Measurements from ENCODE around the gene MAT2B. TPM values are rescaled to one million over a fixed set of nuclear protein-coding genes. Genes with fewer than 3 reads are reported as not detected.
"Not testable (repeated sequence)": the region's sequence is repeated elsewhere in the genome, so short reads cannot be mapped to it uniquely, and the experiment has no call there.

MAT2B gene
- polyA plus RNA-seq, 3 donors = 16.9 to 45.0 (median 24.0) TPM

- no peak overlapping the region for H3K27ac ChIP-seq (ENCODE audit: low read depth, low read length)
- 70 to 91% (median 81%) methylated on average over 1 of the region's 1 CpG for WGBS, 3 donors
These were observed 6.5 kb upstream of the MAT2B start for GRCh38 chr5:163498886-163499285.

- WGBS, 3 donors = 55 to 68% (median 56%) methylated on average over 8 of the region's 8 CpGs
- H3K27ac ChIP-seq (ENCODE audit: low read depth, low read length) = no peak overlapping the region
These were observed 2.9 kb upstream of the MAT2B start for GRCh38 chr5:163502521-163502920.

GRCh38 chr5:163503106-163504078 is 2.0 kb upstream of the MAT2B start:
- 1% methylated on average over 17 of the region's 17 CpGs for WGBS, 3 donors
- peak overlapping the region; percentile 39 for H3K27ac ChIP-seq (ENCODE audit: low read depth, low read length)

- peak overlapping the region; percentile 21 for H3K27ac ChIP-seq (ENCODE audit: low read depth, low read length)
- WGBS, 3 donors = 0 to 1% (median 1%) methylated on average over 27 of the region's 27 CpGs
These were observed 1.1 kb upstream of the MAT2B start for GRCh38 chr5:163504079-163504931.

GRCh38 chr5:163505049-163505367 is 411 bp upstream of the MAT2B start:
- H3K27ac ChIP-seq (ENCODE audit: low read depth, low read length) = no peak overlapping the region
- 0 to 2% (median 1%) methylated on average over 7 of the region's 7 CpGs for WGBS, 3 donors

GRCh38 chr5:163506095-163506457 is 657 bp downstream of the MAT2B start:
- H3K27ac ChIP-seq (ENCODE audit: low read depth, low read length) = no peak overlapping the region
- 1% methylated on average over 9 of the region's 9 CpGs for WGBS, 3 donors

GRCh38 chr5:163506726-163507125 is 1.3 kb downstream of the MAT2B start:
- no peak overlapping the region for H3K27ac ChIP-seq (ENCODE audit: low read depth, low read length)
- 1 to 3% (median 1%) methylated on average over 8 of the region's 8 CpGs for WGBS, 3 donors

- H3K27ac ChIP-seq (ENCODE audit: low read depth, low read length) = no peak overlapping the region
- WGBS, 3 donors = 15 to 40% (median 18%) methylated on average over 5 of the region's 5 CpGs
These were observed 3.3 kb downstream of the MAT2B start for GRCh38 chr5:163508753-163509152.

- H3K27ac ChIP-seq (ENCODE audit: low read depth, low read length) = no peak overlapping the region
- 8 to 13% (median 13%) methylated on average over 7 of the region's 7 CpGs for WGBS, 3 donors
These were observed 4.0 kb downstream of the MAT2B start for GRCh38 chr5:163509291-163509951.

- WGBS, 3 donors = 77 to 90% (median 78%) methylated on average over 5 of the region's 5 CpGs
- no peak overlapping the region for H3K27ac ChIP-seq (ENCODE audit: low read depth, low read length)
These were observed 7.1 kb downstream of the MAT2B start for GRCh38 chr5:163512526-163512925.

GRCh38 chr5:163525096-163525495 is 19.7 kb downstream of the MAT2B start:
- 92 to 100% (median 93%) methylated on average over 1 of the region's 1 CpG for WGBS, 3 donors
- no peak overlapping the region for H3K27ac ChIP-seq (ENCODE audit: low read depth, low read length)

- 54 to 69% (median 69%) methylated on average over 5 of the region's 5 CpGs for WGBS, 3 donors
- no peak overlapping the region for H3K27ac ChIP-seq (ENCODE audit: low read depth, low read length)
These were observed 24.3 kb downstream of the MAT2B start for GRCh38 chr5:163529698-163530097.

- WGBS, 3 donors = 57 to 97% (median 91%) methylated on average over 3 of the region's 3 CpGs
- H3K27ac ChIP-seq (ENCODE audit: low read depth, low read length) = no peak overlapping the region
These were observed 25.9 kb downstream of the MAT2B start for GRCh38 chr5:163531272-163531671.

- 53 to 56% (median 56%) methylated on average over 5 of the region's 5 CpGs for WGBS, 3 donors
- H3K27ac ChIP-seq (ENCODE audit: low read depth, low read length) = no peak overlapping the region
These were observed 27.0 kb downstream of the MAT2B start for GRCh38 chr5:163532171-163533084.

- 59 to 77% (median 62%) methylated on average over 2 of the region's 2 CpGs for WGBS, 3 donors
- H3K27ac ChIP-seq (ENCODE audit: low read depth, low read length) = no peak overlapping the region
These were observed 27.8 kb downstream of the MAT2B start for GRCh38 chr5:163533223-163533622.

GRCh38 chr5:163534492-163535094 is 29.2 kb downstream of the MAT2B start:
- H3K27ac ChIP-seq (ENCODE audit: low read depth, low read length) = no peak overlapping the region
- 60 to 69% (median 69%) methylated on average over 2 of the region's 2 CpGs for WGBS, 3 donors

- no peak overlapping the region for H3K27ac ChIP-seq (ENCODE audit: low read depth, low read length)
- 63 to 80% (median 68%) methylated on average over 3 of the region's 3 CpGs for whole genome bisulfite sequencing, 3 donors
These were observed 29.9 kb downstream of the MAT2B start for GRCh38 chr5:163535290-163535689.

GRCh38 chr5:163536442-163536841 is 31.0 kb downstream of the MAT2B start:
- 94% methylated on average over 3 of the region's 3 CpGs for WGBS, 3 donors
- not testable (repeated sequence) for H3K27ac ChIP-seq (ENCODE audit: low read depth, low read length)
